ENCODE results near the gene RITA1.
"Not testable (repeated sequence)": the region's sequence is repeated elsewhere in the genome, so short reads cannot be mapped to it uniquely, and the experiment has no call there.

RITA1 gene

DNA sequence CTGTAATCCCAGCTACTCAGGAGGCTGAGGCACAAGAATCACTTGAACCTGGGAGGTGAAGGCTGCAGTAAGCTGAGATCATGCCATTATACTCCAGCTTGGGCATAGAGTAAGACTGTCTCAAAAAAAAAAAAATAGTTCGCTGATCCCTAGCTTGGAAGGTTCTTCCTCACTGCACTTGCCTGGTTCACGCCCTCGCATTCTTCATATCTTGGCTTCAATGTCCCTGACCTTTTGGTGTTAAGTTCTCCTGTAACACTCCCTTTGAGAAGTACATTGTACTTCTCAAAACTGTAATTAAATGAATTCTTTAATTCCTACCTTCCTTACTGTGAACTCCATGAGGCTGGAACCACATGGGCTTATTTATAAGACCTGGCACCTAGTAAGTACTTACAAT is 19.3 kb downstream of the RITA1 start:
- DNase-seq = peak; percentile 56

DNA sequence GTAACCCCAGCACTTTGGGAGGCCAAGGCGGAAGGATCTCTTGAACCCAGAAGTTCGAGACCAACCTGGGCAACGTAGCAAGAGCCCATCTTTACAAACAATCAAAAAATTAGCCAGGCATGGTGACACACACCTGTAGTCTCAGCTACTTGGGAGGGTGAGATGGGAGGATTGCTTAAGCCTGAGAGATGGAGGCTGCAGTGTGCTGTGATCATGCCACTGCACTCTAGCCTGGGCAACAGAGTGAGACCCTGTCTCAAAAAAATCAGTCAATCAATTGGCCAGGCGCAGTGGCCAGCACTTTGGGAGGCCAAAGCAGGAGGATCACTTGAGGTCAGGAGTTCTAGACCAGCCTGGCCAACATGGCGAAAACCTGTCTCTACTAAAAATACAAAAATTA is 21.3 kb downstream of the RITA1 start:
- DNase-seq = not testable (repeated sequence)

DNA sequence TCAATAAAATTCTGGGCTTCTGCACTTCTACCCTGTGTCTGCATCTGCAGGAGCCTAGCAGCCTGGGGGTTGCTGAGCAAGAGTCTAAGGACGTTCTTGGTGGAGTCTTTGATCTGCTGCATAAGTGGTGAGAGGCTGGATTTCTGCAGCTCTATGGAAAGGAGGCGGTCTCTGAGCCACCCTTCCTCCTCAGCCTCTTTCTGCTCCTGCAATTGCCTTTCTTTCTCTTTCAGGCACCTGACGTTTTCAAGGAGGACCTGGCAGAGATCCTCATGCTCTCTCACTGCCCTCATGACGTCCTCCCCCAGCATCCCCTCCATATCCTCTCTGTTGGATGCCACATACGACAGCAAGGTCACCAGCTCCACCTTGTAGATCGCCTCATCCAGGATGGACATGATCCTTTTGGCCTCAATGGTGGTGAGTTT is 22.1 kb downstream of the RITA1 start:
- DNase-seq = no peak

DNA sequence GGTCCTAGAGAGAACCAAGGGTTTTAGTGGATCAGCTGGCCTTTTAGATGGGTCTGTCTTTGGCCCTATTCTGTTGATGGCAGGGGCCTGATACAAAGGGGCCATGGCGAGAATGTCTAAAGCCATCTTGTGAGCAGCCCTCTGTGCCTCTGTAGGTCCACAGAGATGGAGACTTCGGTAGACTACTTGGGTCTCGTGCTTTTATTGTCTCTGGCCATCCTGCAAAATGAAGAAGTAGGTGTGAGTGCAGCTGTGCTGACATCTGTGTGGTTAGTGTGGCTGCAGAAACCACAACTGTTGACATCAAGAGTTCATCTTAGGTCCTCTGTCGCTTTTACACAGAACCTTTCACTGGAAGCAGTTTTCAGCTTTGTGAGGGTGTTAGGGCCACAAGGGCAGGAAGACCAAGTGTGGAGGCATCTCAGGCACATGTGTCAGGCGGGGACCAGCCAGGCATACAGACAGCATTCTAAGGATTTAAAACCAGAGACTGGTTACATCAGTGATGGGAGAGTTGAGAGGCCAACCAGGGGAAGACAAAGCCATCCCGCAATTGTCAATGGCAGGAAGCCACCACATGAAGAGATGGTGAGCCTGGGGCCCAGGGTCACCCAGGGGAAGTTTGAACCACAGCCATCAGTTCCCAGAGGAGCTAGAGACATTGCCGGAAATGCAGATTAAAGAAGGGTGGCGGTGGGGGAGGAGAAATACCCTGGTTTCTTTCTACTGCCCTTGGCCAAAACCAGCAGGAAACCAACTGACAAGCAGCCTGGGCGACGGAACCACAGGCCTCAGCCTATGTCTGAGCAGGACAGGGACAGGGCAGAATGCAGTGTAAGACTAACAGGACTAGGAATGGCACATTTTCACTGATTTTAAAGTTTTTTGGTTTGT is 22.8 kb downstream of the RITA1 start:
- no peak for DNase-seq

DNA sequence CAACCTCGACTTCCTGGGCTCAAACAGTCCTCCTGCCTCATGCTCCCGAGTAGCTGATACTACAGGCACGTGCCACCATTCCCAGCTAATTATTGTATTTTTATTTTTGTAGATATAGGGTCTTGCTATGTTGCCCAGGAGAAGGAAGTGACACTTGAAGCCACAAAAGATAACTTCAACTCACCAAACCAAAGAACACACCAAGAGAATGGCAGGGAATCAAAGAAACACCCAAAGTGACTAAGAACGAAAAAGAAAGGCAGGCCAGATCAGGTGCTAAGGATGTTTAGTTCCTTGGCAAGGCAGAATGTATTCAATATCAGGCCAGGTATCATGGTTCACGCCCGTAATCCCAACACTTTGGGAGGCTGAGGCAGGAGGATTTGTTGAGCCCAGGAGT is 25.6 kb downstream of the RITA1 start:
- DNase-seq = no peak

DNA sequence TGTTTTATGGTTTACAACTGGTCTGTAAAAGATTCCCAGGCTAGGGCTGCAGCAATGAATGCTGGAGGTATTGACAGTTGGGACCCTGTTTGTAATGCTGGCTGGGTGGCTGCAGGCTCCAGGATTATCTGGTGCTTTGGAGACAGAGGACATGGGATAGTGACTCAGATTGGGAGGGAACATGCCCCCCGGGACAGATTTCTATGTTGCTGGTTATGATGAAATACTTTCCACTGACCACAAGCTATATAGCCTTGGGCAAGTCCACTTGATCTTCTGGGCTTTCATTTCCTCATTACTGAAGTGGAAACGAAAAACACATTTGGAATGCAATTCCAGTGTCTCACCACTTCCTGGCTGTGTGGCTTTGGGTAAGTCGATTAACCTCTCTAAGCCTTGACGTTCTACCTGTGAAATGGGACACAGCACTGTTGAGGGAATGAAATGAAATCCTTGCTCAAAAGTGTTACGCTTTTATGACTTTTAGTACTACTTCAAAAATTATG is 29.4 kb downstream of the RITA1 start:
- DNase-seq = peak; percentile 96

DNA sequence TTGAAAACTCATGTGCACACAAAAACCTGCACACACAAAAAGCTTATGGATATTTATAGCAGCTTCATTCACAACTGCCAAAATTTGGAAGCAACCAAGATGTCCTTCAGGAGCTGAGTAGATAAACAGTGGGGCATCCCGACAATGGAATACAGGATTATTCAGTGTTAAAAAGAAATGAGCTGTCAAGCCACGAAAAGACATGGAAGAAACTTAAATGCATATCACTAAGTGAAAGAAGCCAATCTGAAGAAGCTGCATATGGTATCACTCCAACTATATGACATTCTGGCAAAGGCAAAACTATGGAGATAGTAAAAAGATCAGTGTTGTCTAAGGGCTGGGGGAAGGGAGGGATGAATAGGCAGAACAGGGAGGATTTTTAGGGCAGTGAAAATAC is 30.5 kb downstream of the RITA1 start:
- no peak for DNase-seq

DNA sequence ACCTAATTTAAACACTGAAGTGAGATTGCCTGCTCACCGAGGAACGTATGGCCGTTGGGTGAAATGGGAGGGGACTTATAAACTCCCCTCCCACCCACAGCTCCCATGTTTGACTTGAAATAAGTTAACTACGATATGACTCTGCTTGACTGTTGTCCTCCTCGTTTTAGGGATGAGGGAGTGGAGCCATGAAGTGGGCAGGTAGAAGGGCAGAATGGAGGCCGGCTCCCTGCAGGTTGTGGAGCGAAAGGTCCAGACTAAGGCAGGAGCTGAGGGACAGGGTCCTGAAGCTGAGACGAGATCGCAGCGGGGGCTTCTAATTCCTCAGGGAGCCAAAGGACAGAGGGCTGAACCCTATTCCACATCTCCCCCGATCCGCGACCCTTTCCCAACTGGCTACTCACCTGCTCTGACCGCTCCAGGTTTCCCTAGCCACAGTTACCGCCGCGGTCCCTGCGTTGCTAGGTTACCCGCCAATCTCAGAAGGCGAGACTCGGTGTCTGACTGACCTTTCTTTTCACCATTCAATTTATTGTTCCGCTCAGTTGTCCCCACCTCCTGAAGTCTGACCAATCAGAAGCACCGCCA is 35.2 kb downstream of the RITA1 start:
- DNase-seq = no peak

DNA sequence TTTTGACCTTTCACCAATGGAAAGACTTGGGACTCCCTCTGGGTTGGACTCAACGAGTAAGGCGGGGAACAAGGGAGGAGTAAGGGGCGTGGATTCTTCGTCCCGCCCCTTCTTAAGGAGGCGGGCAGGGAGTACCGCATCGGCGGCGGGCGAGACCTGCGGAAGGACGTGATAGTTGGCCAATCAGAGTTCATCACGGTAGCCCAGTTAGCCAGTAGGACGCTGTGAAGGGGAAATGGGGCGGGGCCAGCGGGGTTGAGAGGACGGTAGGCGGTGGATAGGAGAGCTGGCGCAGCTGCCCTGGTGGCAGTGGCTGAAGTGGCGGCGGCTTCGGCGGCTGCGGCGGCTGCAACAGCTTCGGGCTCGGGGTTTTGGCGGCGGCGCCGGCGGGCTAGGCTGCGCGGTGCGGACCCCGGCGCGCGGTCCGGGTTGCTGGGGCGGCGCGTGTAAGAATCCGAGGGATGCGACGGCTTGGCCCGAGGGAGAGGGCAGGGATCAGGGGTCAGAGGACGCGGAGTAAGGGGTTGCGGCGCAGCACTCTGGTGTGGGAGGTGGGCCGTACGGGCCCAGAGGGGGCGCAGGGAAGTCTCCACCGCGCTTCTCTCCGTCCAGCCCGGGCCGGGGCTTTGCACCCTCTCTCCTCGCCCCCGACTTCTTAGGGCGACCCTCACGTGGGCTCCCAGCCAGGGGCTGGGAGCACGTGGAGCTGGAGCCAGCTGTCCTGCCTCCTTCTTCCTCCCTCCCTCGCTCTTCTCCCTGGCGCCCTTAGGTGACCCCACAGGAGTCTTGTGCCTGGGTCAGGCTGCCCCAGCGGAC is 35.9 kb downstream of the RITA1 start, which contains the start of gene TPCN1:
Gene TPCN1, plus strand, starts transcription at position 284 of the 816 bp plus-strand sequence. CDS start 5,389 bp downstream, outside the sequence.
- peak; percentile 100 for DNase-seq

DNA sequence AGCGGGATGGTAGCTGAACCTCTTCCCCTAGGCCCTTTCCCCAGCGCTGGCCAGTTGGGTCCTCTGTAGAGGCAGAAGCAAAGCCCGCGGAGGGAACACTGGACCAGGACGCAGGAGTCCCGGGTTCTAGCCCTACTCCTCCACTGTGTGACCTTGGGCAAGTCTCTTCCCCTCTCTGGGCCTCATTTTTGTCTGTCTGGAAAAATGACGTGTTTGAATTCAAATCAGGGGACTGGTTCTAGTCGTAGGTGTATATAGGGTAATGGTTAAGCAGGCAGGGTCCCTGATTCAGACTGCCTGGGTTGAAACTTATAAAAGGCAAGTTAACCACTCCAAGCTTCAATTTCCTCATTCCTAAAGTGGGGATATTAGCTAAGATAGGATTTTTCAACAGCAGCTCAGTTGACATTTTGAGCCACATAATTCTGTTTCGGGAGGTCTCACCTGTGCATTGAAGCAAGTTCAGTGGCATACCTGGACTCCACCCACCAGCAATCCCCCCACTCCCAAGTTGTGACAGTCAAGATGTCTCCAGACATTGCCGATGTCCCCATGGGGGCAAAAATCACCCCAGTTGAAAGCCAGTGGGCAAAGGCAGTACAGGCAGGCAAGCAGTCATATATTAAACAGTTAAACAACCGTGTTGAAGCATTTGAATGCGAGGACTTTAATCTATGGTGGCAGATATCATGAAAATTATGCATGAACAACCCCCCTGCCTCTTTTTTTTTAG is 36.6 kb downstream of the RITA1 start:
- no peak for DNase-seq

DNA sequence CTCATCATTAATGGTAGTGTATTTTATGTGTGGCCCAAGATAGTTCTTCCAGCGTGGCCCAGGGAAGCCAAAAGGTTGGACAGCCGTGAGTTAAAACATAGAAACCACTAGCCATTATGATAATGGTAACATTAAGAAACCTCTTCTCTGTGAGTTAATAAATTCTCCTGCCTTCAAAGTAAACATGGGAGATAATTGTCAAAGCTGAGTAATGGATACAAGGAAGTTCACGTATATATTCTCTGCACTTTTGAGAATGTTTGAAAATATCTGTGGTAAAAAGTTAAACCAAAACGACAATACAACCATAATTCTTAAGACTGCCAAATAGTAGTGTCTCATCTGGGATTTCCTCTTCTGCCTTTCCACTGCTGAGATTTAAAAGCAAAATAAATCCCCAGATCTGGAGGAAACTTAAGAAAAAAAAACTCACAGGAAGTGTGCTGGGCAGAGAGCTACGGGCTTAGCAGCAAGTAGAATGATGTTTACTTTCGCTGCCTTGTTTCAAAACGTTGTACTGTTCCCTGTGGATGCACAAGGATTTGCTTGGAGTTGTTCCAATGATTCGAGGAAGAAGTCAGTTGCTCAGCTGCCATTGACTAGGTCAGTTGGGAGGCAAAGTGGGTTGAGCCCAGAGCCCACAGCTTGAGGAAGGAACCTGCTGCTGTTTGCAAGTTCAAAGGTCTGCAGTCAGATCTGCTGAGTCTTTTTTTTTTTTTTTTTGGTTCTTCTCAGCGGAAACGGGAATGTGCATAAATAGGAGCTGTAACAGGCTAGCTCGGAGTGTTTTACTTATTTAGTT is 37.4 kb downstream of the RITA1 start:
- peak; percentile 60 for DNase-seq

DNA sequence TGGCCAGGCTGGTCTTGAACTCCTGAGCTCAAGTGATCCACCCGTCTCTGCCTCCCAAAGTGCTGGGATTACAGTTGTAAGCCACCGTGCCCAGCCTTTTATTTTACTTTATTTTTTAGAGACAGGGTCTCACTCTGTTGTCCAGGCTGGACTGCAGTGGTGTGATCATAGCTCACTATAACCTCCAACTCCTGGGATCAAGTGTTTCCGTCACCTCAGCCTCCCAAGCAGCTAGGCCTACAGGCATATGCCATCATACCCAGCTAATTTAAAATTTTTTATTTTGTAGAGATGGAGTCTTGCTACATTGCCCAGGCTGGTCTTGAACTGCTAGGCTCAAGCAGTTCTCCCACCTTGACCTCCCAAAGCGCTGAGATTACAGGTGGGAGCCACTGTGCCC is 39.4 kb downstream of the RITA1 start:
- no peak for DNase-seq

DNA sequence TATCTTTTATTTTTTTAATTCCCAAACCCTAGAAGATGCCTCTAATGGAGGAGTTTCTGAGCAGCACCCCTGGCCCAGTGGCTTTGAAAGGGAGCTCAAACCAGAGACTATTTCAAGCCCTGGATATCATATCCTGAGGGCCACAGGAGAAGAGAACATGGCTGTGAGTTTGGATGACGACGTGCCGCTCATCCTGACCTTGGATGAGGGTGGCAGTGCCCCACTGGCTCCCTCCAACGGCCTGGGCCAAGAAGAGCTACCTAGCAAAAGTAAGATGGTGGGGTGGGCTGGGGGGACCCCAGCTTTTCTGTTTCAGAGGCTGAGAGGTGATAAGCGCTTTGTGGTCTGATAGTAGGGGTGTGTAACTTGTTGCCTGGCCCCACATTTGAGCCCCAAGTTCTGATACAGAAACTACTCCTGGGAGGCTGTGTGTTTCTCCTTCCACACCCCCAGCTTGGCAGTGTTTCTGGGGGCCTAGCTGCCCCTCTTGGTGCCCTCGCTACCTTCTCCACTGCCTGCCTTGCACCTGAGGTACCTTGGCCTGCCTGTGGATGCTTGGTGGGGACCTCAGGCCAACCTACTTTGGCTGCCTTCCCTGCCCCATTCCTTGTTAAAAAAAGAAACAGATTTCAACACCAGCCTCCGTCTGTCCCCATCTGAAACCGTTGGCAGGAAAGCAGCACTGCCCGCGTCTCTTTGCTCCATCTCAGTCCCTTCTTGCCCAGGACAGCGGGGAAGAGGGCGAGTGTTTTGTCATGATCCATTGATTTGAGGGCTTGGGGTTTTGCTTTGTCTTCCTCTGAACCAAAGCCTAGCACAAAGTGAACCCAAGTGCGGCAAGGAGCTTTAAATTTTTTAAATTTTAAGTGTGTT is 41.4 kb downstream of the RITA1 start:
- no peak for DNase-seq

DNA sequence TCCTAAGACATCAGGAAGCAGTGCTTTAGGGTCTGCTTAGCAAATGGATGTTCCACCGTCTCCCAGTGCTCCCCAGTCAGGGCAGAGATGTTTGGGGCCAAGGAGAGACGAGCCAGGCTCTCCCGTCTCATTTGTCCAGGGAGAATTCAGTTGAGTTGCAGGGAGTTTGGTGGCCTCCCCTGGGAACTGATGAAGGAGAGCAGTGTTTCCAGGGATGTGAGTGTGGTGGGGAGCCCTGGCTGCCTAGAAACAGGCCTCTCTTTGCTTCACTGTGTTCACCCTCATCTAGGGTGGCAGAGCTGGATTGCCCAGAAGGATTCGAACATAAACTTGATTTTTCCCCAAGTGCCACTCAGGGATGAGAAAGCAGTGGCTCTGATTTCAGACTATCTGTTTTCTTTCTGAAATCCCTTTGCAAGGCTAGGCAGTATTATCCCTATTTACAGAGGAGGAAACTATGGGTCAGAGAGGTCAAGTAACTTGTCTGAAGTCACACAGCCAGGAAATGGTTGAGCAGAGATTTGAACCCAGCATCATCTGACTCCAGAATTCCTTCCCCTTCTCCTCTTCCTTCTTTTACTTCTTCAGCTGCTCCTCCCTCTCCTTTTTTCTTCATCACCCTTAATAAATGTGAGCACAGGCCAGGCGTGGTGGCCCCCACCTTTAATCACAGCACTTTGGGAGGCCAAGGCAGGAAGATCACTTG is 42.3 kb downstream of the RITA1 start:
- DNase-seq = no peak

DNA sequence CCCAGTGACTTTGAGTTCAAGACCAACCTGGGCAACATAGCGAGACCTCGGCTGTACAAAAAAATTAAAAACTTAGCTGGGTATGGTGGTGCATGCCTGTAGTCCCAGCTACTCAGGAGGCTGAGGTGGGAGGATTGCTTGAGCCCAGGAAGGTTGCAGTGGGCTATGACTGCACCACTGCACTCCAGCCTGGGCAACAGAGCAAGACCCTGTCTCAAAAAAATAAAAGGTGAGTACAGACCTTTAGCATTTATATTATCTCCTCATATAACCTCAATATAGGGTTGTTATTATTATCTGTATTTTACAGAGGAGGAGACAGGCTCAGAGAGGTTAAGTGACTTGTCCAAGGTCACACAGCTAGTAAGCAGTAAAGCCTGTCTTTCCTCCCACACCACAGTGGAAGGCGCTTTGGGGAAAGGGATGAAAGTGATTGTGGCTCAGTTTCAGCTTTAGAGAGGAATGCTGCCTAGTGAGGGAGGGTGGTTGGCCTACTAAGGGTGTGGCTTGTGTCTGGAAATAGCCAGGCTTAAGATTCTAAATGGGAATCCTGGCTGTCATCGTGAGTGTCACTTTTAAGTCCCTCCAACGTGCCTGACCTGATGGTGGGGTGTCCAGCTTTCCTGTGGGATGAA is 43.0 kb downstream of the RITA1 start:
- no peak for DNase-seq

DNA sequence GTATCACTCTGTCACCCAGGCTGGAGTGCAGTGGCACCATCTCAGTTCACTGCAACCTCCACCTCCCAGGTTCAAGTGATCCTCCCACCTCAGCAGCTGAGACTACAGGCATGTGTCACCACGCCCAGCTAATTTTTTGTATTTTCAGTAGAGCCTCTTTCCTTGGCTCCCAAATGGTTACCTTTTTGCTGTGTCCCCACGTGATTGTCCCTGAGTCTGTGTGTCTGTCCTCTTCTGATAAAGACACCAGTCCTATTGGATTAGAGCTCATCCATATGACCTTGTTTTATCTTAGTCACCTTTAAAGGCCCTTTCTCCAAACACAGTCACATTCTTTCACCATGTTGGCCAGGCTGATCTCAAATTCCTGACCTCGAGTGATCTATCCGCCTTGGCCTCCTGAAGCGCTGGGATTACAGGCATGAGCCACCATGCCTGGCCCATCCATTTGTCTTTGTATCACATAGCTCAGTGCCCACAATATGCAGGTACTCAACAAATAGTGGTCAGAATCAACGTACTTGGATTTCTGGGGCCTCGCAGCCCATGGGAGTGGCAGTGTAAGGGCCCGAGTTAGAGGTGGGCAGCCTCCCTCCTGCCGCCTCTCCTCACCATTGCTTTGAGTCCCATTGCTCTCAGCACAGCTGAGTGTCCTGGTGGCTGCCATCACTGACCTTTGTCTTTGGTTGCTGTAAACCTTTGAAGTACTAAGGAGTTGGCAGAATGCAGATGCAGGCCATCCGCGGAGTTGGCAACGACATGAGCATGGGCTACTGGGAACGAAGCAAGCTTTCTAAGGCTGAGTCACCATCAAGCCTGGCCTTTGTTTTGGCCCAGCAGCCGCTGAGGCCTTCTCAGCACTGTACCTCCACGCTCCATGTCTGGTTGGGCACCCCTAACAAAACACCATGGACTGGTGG is 45.1 kb downstream of the RITA1 start:
- DNase-seq = no peak

DNA sequence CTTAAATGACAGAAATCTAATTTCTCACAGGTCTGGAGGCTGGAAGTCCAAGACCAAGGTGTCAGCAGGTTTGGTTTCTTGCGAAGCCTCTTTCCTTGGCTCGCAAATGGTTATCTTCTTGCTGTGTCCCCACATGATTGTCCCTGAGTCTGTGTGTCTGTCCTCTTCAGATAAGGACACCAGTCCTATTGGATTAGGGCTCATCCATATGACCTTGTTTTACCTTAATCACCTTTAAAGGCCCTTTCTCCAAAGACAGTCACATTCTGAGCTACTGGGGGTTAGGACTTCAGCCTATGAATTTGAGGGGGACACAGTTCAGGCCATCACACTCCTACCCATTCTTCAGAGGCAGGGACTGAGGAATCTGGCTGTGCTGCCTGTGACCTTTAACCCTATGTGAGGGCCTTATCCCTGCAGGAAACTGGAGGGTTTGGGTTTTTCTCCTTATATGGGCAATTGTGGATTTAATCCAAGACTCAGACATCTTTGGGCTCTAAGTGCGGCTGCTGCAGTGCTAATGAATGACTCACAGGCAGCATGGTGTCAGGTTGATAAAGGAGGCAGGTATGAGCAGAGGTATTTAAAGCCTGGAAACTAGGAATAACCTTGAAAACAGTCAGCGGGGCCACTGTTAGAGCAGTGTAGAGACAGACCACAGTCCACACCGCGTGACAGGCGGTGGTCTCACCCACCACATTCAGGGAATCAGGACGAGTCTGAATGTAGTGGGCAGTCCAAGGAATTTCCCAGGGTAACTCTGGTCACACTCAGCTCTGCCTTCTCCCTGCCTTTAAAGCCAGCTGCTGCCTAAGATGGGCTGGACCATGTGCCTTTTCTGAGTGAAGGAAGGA is 45.9 kb downstream of the RITA1 start:
- peak; percentile 81 for DNase-seq

Data from NCI-H226 (cell line).